Keratinocyte (primary cell): ENCODE measurements around the gene ROBO2.

ENCODE experiments used
- CTCF ChIP-seq, 3 experiments: IDR thresholded peaks in 1 of 3; conservative IDR thresholded peaks in 1 of 3; optimal IDR thresholded peaks in 1 of 3; 2 replicates in 2 of 3; 3 replicates in 1 of 3; pipeline versions ENCODE3 to v1.5.1; 2011; ENCODE audit warnings: low read length in 3 of 3, mild to moderate bottlenecking in 3 of 3, moderate library complexity in 2 of 3, control low read depth in 1 of 3, inconsistent platforms in 1 of 3; ENCODE audit not compliant: insufficient read depth in 2 of 3; ENCODE audit errors: extremely low read depth in 1 of 3
- EZH2 ChIP-seq: IDR thresholded peaks from one replicate; pipeline ENCODE4 v1.6.1; 2012; ENCODE audit warnings: inconsistent platforms, mild to moderate bottlenecking, low read length, moderate library complexity

GRCh38 chr3:77601823-77602415 lies 562.0 kb downstream of the ROBO2 start:
- TF ChIP-seq CTCF (optimal IDR thresholded peaks at IDR 0.05 in 1 of 3, IDR thresholded peaks at IDR 0.05 in 1 of 3, conservative IDR thresholded peaks at IDR 0.05 in 1 of 3; ENCODE audit: extremely low read depth in 1 of 3, insufficient read depth in 2 of 3, low read length in 3 of 3) (no peak), EZH2 (no peak)
